H7 (cell line): Measurements from ENCODE around the gene PANX1. TPM values are rescaled to one million over a fixed set of nuclear protein-coding genes. Genes with fewer than 3 reads are reported as not detected.

ENCODE experiments used
- DNase-seq: peaks from one replicate; pipeline ENCODE4 v3.0.0; 2012
- H3K27me3 ChIP-seq: 2 replicates; pipeline ENCODE4 v1.6.0; 2011; ENCODE audit warnings: mild to moderate bottlenecking, low read length; ENCODE audit not compliant: control insufficient read depth, insufficient read depth
- H3K36me3 ChIP-seq: replicated peaks from 2 replicates; pipeline ENCODE4 v1.5.1; 2011; ENCODE audit warnings: low read length; ENCODE audit not compliant: control insufficient read depth, insufficient read depth
- H3K4me3 ChIP-seq: 2 replicates; pipeline ENCODE4 v1.5.1; 2011; ENCODE audit warnings: low read depth, mild to moderate bottlenecking, control low read depth, low read length, moderate library complexity; ENCODE audit not compliant: insufficient read depth
- total RNA-seq: library from RNA; depleted of rRNA; stranded (reverse); fragments of >200 nt; shearing (Covaris generic); gene quantifications from 2 replicates; pipeline ENCODE4 v1.2.3, GENCODE V29; 2014

Gene PANX1
- total RNA-seq, 1 experiment from 2014 or later = 25.7 TPM

- Histone ChIP-seq H3K27me3 (no peaks in the 10 kb centered on the region), H3K4me3 (no peak overlapping the region), H3K36me3 (peaks cover 9% of the 10 kb centered on the region)
- no peak for DNase-seq
Observed at GRCh38 chr11:94178331-94178730, 49.7 kb downstream of the PANX1 start.

GRCh38 chr11:94179696-94180095 lies 51.1 kb downstream of the PANX1 start:
- no peak for DNase-seq
- no peaks in the 10 kb centered on the region for H3K27me3 ChIP-seq
- H3K4me3 ChIP-seq = no peak overlapping the region
- H3K36me3 ChIP-seq = peaks cover 9% of the 10 kb centered on the region

GRCh38 chr11:94181526-94181925 lies 52.9 kb downstream of the PANX1 start:
- H3K4me3 ChIP-seq = no peak overlapping the region
- peaks cover 9% of the 10 kb centered on the region for H3K36me3 ChIP-seq
- no peaks in the 10 kb centered on the region for H3K27me3 ChIP-seq
- no peak for DNase-seq

GRCh38 chr11:94181943-94182342 lies 53.3 kb downstream of the PANX1 start:
- no peak for DNase-seq
- Histone ChIP-seq H3K27me3 (no peaks in the 10 kb centered on the region), H3K4me3 (no peak overlapping the region), H3K36me3 (peaks cover 9% of the 10 kb centered on the region)

DNA sequence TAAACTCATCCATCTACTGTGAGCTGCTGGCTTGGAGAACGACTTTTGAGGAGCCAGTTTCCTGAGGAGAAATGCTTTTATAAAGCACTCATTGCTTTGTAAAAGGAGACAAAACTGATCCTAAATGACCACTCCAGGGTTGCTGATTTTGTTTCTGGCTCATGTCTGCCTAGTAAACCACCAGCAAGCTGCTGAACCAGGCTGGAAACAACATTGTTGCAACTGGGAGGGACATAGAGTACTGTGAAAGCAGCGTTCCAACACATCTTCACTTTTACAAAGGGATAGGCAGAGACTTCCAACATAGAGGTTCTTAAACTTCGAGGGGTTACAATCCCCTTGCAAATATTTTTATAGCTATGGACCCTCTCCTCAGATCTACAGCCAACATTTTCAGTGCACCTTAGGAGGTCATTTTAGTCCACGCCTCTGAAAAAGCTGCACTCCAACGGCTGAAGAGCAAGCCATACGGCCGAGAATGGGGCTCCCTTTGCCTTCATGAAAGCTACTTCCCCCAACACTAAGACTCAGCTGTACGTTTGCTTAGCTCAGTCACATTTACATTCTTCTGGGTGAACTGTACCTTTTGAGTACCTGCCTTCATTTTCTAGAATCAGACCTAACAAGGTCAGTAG lies 54.7 kb downstream of the PANX1 start:
- peaks cover 9% of the 10 kb centered on the region for H3K36me3 ChIP-seq
- H3K4me3 ChIP-seq = no peak overlapping the region
- no peak for DNase-seq
- no peaks in the 10 kb centered on the region for H3K27me3 ChIP-seq

- Histone ChIP-seq H3K36me3 (peaks cover 9% of the 10 kb centered on the region), H3K4me3 (no peak overlapping the region), H3K27me3 (no peaks in the 10 kb centered on the region)
- peak; percentile 50 for DNase-seq
Observed at GRCh38 chr11:94183886-94184264, 55.2 kb downstream of the PANX1 start.

GRCh38 chr11:94184362-94184761 lies 55.7 kb downstream of the PANX1 start:
- Histone ChIP-seq H3K4me3 (no peak overlapping the region), H3K27me3 (no peaks in the 10 kb centered on the region), H3K36me3 (peaks cover 9% of the 10 kb centered on the region)
- no peak for DNase-seq

DNA sequence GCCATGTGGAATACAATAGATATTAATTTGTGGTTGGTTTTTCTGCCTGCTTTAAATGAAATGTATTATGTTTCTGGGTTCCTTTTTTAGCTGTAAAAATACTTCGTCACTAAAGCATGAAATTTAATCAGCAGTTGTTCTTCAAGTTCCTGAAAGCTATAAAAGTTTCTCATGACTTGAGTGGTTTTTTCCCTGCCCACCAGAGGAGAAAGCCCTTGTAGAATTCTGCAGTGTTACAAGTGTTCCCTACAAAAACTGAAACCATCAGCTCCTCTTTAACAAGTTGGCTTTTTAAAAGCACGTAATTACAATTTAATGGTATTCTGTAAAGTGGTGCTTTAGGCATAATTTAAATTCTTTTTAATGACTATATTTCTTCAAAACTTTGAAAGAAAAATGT lies 56.2 kb downstream of the PANX1 start:
- DNase-seq = no peak
- H3K36me3 ChIP-seq = peaks cover 7% of the 10 kb centered on the region
- no peaks in the 10 kb centered on the region for H3K27me3 ChIP-seq
- no peak overlapping the region for H3K4me3 ChIP-seq

DNA sequence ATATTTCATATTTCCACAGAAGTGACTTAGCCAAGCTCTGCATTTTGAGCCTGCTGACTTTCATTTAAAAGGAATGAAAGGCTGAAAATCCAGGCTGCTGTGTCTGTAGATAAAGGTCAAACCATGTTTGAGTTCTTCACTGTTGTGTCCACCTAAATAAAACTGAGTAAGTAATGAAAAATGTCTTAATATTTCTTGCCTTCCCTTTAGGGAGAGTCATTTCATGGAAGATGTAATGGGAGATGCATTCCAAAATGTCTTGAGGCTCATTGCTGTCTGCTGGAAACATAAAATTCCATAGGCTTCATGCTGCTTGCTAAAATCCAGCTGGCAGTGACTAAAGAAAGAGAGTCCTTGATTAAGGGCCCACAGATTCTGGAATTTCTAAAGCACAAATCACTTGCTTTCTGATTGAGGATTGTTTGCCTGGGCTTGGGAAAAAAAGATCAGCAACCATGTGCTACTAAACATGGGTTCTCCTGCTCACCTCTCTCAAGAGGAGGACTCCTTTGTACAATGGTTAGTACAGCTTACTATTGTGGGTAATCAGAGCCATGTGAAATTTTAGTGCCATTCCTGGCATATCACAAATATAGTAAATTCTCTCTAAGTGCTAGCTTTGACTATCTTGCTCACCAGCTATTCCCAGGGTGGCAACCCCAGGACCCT lies 56.9 kb downstream of the PANX1 start:
- Histone ChIP-seq H3K4me3 (no peak overlapping the region), H3K27me3 (no peaks in the 10 kb centered on the region), H3K36me3 (peaks cover 4% of the 10 kb centered on the region)
- DNase-seq = no peak

GRCh38 chr11:94186342-94187203 lies 57.9 kb downstream of the PANX1 start:
- DNase-seq = no peak
- no peaks in the 10 kb centered on the region for H3K27me3 ChIP-seq

DNA sequence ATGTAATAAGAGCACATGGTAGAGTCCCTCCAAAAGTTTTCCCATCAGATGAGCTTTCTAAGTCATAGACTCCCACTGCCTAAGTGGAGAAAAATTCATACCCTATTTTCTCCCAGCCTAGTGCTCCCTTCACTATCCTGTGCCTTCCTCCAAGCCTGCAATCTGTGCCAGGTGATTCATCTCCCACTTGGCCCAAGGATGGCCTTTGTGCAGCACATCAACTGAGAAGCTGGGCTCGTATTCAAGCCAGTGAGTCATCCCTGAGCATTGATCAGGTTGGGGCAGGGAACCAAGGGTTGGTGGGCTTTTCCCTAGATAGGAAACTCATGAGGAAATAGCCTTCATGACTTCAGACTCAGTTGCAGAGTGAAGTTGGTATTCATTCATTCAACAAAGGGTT lies 64.6 kb downstream of the PANX1 start:
- Histone ChIP-seq H3K4me3 (no peak overlapping the region), H3K36me3 (no peaks in the 10 kb centered on the region), H3K27me3 (no peaks in the 10 kb centered on the region)
- DNase-seq = no peak

More at GRCh38 chr11:94186342-94187203, 57.9 kb downstream of the PANX1 start:
- Histone ChIP-seq H3K4me3 (no peak overlapping the region), H3K36me3 (no peaks in the 10 kb centered on the region)

- Histone ChIP-seq H3K4me3 (no peak overlapping the region), H3K27me3 (no peaks in the 10 kb centered on the region), H3K36me3 (no peaks in the 10 kb centered on the region)
- no peak for DNase-seq
Observed at GRCh38 chr11:94194712-94195111, 66.1 kb downstream of the PANX1 start.

DNA sequence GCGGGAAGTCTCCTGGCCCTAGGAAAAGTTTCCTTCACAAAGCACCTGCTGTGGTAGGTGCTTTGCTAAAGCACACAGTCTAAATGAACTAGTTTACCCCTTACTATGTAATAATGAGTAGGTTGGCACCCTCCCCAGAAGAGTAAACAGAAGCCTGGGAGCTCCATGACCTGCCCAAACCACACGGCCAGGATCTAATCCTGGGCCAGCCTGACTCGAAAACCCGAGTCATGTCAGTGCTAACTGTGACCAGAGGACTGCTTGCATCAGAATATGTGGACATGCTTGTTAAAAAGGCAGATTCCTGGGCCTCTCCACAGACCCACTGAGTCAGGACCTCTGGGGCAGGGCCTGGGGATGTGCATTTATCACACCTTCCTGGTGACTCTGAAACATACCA lies 67.7 kb downstream of the PANX1 start:
- Histone ChIP-seq H3K4me3 (no peak overlapping the region), H3K27me3 (no peaks in the 10 kb centered on the region), H3K36me3 (no peaks in the 10 kb centered on the region)
- no peak for DNase-seq

GRCh38 chr11:94198718-94199117 lies 70.1 kb downstream of the PANX1 start:
- H3K27me3 ChIP-seq = no peaks in the 10 kb centered on the region
- DNase-seq = no peak
- H3K36me3 ChIP-seq = no peaks in the 10 kb centered on the region
- H3K4me3 ChIP-seq = no peak overlapping the region
